Measurements from ENCODE around the gene TRIM5. TPM values are rescaled to one million over a fixed set of nuclear protein-coding genes. Genes with fewer than 3 reads are reported as not detected.

Gene TRIM5, protein sequence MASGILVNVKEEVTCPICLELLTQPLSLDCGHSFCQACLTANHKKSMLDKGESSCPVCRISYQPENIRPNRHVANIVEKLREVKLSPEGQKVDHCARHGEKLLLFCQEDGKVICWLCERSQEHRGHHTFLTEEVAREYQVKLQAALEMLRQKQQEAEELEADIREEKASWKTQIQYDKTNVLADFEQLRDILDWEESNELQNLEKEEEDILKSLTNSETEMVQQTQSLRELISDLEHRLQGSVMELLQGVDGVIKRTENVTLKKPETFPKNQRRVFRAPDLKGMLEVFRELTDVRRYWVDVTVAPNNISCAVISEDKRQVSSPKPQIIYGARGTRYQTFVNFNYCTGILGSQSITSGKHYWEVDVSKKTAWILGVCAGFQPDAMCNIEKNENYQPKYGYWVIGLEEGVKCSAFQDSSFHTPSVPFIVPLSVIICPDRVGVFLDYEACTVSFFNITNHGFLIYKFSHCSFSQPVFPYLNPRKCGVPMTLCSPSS
- total RNA-seq (10 to 100 TPM; 10.8 to 16.2 TPM), polyA plus RNA-seq (ENCODE audit: insufficient read depth, low read depth, low replicate concordance) (8.8 TPM)
- long read RNA-seq, donor 1 = 0 reads
- long read RNA-seq, donor 2, partial matches to known transcripts = 12 of 13 reads
- long read RNA-seq, donor 2, other reads (novel, unspliced or antisense) = 0 of 13 reads

DNA sequence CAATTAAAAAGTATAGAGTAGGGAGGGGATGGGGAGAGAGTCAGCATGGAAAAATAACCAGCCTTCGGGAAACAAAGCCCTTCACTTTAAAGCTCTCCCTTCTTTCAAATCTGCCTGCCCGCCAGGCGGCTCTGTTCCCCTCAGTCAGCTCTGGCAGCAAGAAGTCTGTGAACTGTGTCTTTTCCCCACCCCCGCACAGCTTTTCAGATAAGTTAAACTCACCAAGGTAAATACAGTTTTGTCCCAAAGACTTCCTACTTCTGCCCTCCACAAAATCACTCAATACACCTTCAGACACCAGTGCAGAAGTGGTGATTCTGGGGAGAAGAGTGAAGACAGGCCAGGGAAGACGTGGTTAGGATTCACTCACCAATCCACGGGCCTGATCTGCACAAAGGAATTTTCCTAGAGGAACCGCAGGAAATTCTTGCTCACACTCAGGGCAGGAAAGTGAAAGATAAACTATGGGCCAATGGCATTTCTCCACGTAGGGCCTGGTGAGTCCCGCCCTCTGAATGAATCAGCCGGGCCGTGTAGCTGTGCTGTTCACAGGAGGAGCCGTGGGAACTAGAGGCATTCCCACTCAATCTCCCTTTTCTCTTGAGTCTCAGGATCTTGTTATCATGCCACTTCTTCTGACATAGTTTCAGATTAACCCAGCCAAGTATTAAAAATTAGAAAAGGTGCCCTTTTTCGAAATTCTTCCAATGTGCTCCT lies at the start of gene TRIM5:
Gene TRIM5 (minus strand): TSS at position 429 of the 717 bp plus-strand sequence. CDS start 4,897 bp downstream, outside the sequence.
- 12 to 13% methylated on average over 13 of the region's 13 CpGs for WGBS, 2 donors
- H3K27me3 ChIP-seq = no peaks in the 10 kb centered on the region
- H3K4me1 ChIP-seq = peaks cover 5% of the 10 kb centered on the region
- intact Hi-C loops (cut with DNase I; ENCODE audit: low total_unique reads) = no loop called here
- TF ChIP-seq, protein P1, sequence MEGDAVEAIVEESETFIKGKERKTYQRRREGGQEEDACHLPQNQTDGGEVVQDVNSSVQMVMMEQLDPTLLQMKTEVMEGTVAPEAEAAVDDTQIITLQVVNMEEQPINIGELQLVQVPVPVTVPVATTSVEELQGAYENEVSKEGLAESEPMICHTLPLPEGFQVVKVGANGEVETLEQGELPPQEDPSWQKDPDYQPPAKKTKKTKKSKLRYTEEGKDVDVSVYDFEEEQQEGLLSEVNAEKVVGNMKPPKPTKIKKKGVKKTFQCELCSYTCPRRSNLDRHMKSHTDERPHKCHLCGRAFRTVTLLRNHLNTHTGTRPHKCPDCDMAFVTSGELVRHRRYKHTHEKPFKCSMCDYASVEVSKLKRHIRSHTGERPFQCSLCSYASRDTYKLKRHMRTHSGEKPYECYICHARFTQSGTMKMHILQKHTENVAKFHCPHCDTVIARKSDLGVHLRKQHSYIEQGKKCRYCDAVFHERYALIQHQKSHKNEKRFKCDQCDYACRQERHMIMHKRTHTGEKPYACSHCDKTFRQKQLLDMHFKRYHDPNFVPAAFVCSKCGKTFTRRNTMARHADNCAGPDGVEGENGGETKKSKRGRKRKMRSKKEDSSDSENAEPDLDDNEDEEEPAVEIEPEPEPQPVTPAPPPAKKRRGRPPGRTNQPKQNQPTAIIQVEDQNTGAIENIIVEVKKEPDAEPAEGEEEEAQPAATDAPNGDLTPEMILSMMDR (IDR thresholded peaks at IDR 0.05) = peak; percentile 43 to 52 (median 47)
- TF ChIP-seq POLR2A (IDR thresholded peaks at IDR 0.05) = peak; percentile 55
- H3K9me3 ChIP-seq = no peaks in the 10 kb centered on the region
- peak within 1 kb of the TSS; percentile 89 to 91 for H3K27ac ChIP-seq
- H3K4me3 ChIP-seq = peak within 1 kb of the TSS; percentile 24 to 53
- no peaks in the 10 kb centered on the region for H3K36me3 ChIP-seq (ENCODE audit: low read depth, missing control alignments)
- peak; percentile 94 for DNase-seq

DNA sequence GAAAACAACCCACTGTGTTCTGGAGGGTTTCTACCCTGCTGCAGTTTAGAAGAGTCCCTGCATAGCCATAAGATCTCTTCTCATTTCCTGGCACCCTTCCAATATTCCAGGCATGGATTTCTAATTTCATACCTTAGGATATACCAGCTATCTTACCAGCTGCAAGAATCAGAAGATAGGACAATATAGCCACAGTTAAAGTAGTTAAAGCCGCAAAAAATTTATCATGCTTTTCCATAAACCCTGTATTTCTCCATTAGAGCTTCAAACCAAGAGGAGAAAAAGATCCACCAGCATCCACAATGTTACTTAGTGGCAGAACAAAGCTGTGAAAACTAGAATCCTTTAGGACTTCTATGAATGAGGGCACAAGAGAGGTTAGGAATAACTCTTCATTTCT lies 42.8 kb upstream of the TRIM5 start:
- 96 to 97% methylated on average over 1 of the region's 1 CpG for WGBS, 2 donors

DNA sequence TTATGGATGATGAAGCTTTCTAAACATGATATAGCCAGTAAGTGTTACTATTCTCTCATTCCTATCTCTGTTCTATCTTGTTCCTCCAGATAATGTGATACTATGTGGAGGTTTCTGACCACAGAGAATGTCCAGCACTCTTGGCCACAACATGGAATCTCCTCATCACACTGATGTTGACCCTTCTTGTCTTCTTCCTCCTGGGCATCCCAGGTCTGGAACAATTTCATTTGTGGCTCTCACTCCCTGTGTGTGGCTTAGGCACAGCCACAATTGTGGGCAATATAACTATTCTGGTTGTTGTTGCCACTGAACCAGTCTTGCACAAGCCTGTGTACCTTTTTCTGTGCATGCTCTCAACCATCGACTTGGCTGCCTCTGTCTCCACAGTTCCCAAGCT lies 41.5 kb upstream of the TRIM5 start:
- Histone ChIP-seq H3K9me3 (no peaks in the 10 kb centered on the region), H3K36me3 (ENCODE audit: low read depth, missing control alignments) (no peaks in the 10 kb centered on the region), H3K27me3 (no peaks in the 10 kb centered on the region), H3K4me3 (no peak overlapping the region), H3K27ac (no peak overlapping the region), H3K4me1 (no peaks in the 10 kb centered on the region)
- intact Hi-C loops (cut with DNase I; ENCODE audit: low total_unique reads) = no loop called here
- no peak for TF ChIP-seq POLR2A (IDR thresholded peaks at IDR 0.05)
- TF ChIP-seq, protein P1 (IDR thresholded peaks at IDR 0.05) = no peak
- no peak for DNase-seq
- 95 to 100% methylated on average over 1 of the region's 1 CpG for WGBS, 2 donors

More for the DNA sequence above, 42.8 kb upstream of the TRIM5 start:
- no peak overlapping the region for H3K4me3 ChIP-seq
- DNase-seq = no peak
- H3K4me1 ChIP-seq = no peaks in the 10 kb centered on the region
- H3K36me3 ChIP-seq (ENCODE audit: low read depth, missing control alignments) = no peaks in the 10 kb centered on the region
- TF ChIP-seq POLR2A (IDR thresholded peaks at IDR 0.05) = no peak
- TF ChIP-seq, protein P1 (IDR thresholded peaks at IDR 0.05) = no peak
- no peak overlapping the region for H3K27ac ChIP-seq
- H3K27me3 ChIP-seq = no peaks in the 10 kb centered on the region
- intact Hi-C loops (cut with DNase I; ENCODE audit: low total_unique reads) = no loop called here
- H3K9me3 ChIP-seq = no peaks in the 10 kb centered on the region

DNA sequence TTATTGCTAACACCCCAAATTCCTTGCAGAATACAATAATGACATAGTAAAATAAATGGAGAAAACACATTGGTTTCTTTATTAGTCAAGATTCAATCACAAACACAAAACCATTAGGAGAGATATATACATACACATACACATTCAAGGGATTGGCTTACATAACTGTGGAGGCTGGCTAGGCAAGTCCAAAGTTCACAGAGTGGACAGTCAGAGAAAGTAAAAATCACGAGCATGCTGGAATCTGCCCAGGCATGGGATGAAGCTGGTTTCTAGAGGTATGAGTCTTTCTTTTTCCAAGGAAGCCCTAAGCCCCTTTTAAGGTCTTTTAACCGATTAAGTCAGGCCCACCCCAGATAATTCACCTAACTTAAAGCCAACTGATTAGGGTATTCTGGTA lies 37.7 kb upstream of the TRIM5 start:
- H3K9me3 ChIP-seq = no peaks in the 10 kb centered on the region
- no peaks in the 10 kb centered on the region for H3K4me1 ChIP-seq
- no peaks in the 10 kb centered on the region for H3K36me3 ChIP-seq (ENCODE audit: low read depth, missing control alignments)
- DNase-seq = no peak
- H3K27me3 ChIP-seq = no peaks in the 10 kb centered on the region
- no peak overlapping the region for H3K27ac ChIP-seq
- WGBS, 2 donors = 83 to 84% methylated on average over 2 of the region's 2 CpGs
- no peak for TF ChIP-seq POLR2A (IDR thresholded peaks at IDR 0.05)
- TF ChIP-seq, protein P1 (IDR thresholded peaks at IDR 0.05) = no peak
- no peak overlapping the region for H3K4me3 ChIP-seq
- intact Hi-C loops (cut with DNase I; ENCODE audit: low total_unique reads) = no loop called here

All from testis (tissue), 5 donors.